ENCODE data around the gene PGM3.

Gene PGM3

DNA sequence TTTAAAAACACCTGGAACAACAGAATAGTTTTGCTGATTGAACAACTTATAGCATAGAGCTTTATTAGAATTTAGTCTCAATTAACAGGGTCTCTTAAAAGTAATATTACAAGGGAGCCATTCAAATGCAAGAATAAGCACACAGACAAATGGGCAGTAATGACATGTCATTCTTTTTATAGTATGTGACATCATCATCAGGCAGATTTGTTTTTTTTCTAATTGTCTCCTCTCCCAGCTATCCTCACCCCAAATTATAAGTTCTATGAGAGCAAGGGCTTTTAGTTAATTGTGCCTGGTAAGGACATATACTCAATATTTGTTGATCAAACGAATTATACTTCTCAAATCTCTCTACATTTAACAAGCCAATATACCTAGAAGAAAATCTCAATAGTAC lies 11.0 kb downstream of the PGM3 start:
- no peak for DNase-seq

DNA sequence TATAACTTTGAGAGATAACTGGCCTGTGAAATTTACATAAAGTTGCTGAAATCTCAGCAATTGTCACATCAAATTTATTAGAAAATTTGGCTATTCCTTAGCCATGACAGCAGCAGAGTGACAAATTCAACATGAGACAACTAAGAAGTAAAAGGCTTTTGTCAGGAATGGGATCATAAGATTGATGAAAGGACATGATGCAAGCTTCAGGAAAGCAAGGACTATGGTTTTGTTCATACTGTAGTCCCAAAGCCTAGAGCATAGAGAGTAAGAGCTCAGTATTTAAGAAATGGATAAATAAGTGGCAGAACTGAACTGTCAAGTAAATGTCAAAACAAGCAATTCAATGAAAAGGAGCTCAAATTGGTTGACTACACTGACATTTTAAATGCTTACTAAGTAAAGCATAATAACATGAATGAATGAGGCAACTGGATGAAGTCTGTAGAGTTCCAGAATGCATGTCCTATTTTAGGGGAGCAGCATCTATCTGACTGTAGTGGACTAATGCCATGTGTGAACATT lies 12.6 kb downstream of the PGM3 start:
- no peak for DNase-seq

- no peak for DNase-seq
Observed at GRCh38 chr6:83176246-83176645, 16.8 kb downstream of the PGM3 start.

GRCh38 chr6:83169511-83169910 lies 23.6 kb downstream of the PGM3 start:
- no peak for DNase-seq

- no peak for DNase-seq
Observed at GRCh38 chr6:83169106-83169505, 24.0 kb downstream of the PGM3 start.

GRCh38 chr6:83168556-83168955 lies 24.5 kb downstream of the PGM3 start:
- DNase-seq: no peak

- DNase-seq: no peak
Observed at GRCh38 chr6:83167726-83168278, 25.3 kb downstream of the PGM3 start.

- DNase-seq: no peak
Observed at GRCh38 chr6:83160167-83160566, 32.9 kb downstream of the PGM3 start.

DNA sequence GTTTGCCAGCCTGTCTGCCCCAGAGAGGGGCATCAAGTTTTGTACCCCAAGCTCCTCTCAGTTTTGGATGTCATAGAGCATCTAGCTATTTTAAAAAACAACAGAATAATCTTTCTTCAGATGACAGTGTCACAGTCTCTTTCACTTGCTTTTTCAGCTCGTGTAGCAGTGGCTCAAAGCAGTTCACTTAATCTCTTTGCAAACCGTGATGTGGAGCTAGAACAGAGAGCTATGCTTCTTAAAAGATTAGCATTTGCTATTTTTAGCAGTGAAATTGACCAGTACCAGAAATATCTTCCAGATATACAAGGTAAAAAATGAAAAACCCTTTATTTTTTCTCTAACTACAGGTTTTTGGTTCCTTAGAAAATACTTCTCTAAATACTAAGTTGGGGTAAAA lies 37.3 kb downstream of the PGM3 start:
- DNase-seq: no peak

DNA sequence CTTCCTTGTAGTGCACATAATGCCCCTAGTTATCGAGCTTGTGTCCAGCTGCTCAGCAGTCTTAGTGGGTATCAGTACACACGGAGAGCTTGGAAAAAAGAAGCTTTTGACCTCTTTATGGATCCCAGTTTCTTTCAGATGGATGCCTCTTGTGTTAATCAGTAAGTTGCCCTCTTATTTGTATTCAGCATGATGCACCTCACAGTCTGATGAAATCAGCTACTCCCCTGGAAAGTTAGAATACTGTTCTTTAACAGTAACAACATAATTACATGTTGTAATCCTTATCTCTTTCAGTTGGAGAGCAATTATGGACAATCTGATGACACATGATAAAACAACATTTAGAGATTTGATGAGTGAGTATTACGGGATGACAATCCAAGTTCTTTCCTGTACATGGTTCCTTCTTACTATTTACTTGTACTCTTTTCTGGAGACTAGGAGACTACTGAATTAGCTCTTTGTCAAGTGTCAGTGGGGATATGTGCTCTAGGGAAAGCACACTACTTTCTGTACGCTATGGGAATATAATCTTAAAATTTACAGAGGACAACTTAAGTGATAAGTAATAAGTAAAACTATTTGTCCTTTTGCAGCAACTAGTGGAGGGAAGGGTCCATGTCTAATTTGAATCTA lies 39.1 kb downstream of the PGM3 start:
- no peak for DNase-seq

DNA sequence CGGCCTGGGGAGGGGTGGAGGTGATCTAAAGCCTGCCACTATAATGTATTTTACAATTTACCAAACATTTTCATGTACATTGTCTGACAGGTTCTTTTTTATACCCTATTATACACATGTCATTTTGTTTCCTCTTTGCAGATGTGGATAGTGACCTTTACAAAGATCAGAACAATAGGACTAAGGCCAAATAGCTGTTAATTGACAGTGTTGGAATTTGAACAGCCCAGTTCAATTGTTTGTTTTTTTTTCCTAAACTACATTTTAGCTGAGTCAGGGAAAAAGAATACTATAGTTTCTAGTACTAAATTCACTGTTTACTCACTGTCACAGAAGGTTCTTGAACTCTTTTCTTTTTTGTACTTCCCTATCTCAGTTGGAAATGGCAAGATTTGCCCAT lies 40.2 kb downstream of the PGM3 start:
- no peak for DNase-seq

DNA sequence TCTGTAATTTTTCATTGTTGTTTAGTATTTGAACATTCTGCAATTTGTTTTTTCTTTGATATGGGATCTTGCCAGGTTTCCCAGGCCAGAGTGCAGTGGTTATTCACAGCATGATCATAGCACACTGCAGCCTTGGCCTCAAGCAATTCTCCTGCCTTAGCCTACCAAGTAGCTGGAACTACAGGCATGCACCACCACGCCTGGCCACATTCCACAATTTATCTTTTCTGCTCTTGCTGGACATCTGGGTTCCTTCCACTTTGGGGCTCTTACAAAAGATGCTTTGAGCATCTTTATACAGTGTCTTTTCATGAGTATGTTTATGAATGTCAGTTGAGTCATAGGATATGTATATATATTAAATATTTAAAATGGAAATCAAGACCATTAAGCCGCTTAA lies 42.0 kb downstream of the PGM3 start:
- no peak for DNase-seq

GRCh38 chr6:83138758-83139157 lies 54.3 kb downstream of the PGM3 start:
- DNase-seq: no peak

- no peak for DNase-seq
Observed at GRCh38 chr6:83138118-83138722, 54.8 kb downstream of the PGM3 start.

- no peak for DNase-seq
Observed at GRCh38 chr6:83132121-83132520, 60.9 kb downstream of the PGM3 start.

DNA sequence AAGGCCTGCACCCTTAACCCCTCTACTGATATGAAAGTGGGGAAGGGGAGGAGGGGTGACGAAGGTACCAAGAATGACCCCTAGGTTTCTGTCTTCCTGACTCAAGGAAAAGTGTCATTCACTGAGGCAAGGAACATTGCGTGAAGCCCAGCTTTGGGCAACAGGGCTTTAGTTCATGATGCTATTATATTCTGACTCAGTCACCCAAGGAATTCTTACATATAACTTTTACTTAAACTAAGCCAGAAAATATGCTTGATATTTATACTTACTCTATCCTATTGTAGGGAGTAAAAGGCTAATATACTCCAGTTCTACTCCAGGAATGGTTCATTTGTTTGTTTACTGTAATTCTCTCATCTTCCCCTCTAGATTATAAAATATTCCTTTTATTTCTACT lies 65.1 kb downstream of the PGM3 start:
- DNase-seq: no peak

- DNase-seq: no peak
Observed at GRCh38 chr6:83127258-83127657, 65.8 kb downstream of the PGM3 start.

DNA sequence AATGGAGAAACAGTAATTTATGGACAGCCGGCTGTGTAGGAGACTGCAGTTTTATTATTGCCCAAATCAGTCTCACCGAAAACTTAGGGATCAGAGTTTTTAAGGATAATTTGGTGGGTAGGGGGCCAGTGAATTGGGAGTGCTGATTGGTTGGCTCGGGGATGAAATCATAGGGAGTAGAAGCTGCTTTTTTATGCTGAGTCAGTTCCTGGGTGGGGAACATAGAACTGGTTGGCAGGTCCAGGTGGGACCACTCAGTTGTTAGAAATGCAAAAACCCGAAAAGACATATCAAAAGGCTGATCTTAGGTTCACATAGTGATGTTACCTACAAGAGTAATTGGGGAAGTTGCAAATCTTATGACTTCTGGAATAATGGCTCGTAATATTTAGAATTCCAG lies 66.3 kb downstream of the PGM3 start:
- DNase-seq: no peak

- no peak for DNase-seq
Observed at GRCh38 chr6:83126223-83126622, 66.8 kb downstream of the PGM3 start.

DNA sequence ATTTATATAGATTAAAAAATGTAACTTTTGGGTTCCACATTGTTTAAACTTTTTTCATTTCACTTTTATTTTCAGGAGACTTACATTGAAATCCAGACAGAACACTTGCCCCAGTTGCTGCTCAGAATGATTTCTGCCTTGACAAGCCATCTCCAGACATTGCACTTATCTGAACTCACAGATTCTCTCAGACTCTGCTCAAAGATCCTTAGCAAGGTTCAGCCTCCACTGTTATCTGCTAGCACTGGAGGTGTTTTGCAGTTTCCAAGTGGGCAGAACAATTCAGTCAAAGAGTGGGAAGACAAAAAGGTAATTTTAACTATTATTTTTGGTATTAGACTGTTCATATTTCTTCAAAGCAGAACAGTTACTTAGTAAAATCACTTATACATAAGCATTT lies 67.6 kb downstream of the PGM3 start:
- no peak for DNase-seq

GRCh38 chr6:83124553-83124952 lies 68.5 kb downstream of the PGM3 start:
- DNase-seq: no peak

DNA sequence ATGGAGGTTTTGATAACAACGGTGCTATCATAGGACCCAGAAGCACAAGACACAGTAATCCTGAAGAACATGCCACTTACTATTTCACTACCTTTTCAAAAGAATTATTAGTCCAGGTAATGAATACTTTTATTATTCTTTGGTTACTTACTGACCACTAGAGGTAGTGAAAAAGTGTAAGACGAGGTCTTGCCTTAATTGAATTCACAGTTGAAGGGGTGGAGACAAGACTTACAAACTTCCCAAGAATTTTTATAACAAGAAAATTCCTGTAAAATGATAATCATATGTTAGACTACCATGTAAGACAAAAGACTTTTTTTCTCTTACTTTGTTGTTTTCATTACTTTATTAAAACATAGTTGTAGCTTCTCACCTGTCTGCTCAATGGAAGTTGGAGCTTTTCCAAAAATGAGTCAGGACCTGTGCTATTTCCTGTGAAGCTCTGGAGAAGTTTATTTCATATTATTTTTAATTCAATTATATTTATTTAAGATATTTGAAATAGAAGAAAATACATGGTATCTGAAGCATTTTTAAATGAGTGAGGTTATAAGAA lies 73.2 kb downstream of the PGM3 start:
- no peak for DNase-seq

DNA sequence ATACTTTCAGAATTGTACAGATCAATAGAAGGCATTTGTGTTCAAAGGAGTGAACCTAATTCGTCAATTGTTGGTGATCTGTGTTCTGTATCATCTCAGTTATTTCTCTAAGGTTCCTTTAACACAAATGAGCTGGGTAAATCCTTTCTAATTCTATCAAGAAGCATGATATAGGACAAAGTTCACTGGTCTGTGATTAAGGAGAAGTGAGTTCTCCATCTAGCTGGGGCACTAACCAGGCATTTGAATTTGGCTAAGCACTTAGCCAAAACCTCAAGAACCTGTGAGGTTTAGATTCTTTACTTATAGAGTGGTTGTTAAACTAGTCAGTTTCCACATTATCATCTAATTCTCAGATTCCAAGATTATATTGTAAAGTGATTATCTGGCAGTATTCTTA lies 75.3 kb downstream of the PGM3 start:
- DNase-seq: no peak
